Hepatocyte (in vitro differentiated cells): ENCODE data around the gene UQCR10.

Experiments
- CTCF ChIP-seq: fragments of 200-600 bp; sonication (generic); IDR thresholded peaks from 2 replicates; pipeline ENCODE4 v1.5.1; 2016; ENCODE audit warnings: antibody characterized with exemption, mild to moderate bottlenecking; ENCODE audit not compliant: poor library complexity
- EZH2 ChIP-seq: fragments of 200-600 bp; sonication (generic); IDR thresholded peaks from 2 replicates; pipeline ENCODE4 v1.6.1; 2016; ENCODE audit warnings: antibody characterized with exemption, mild to moderate bottlenecking, borderline replicate concordance
- EZH2phosphoT487 ChIP-seq: fragments of 200-600 bp; sonication (generic); IDR thresholded peaks from one replicate; pipeline ENCODE4 v1.6.1; 2018; ENCODE audit warnings: antibody characterized with exemption, mild to moderate bottlenecking, low read depth, moderate library complexity; ENCODE audit not compliant: unreplicated experiment, severe bottlenecking

GRCh38 chr22:29786031-29786430 lies 18.9 kb downstream of the UQCR10 start:
- TF ChIP-seq CTCF: no peak
- no peak for TF ChIP-seq EZH2phosphoT487
- no peak for TF ChIP-seq EZH2
